A549 (cell line): Measurements from ENCODE around the gene HTRA1.

Experiments used
- EP300 ChIP-seq, 2 experiments: fragments of >200 bp; sonication (Bioruptor Twin); formaldehyde crosslinking; IDR thresholded peaks; 2 replicates in 1 of 2; 3 replicates in 1 of 2; pipeline ENCODE4 v1.6.1; 2016 to 2017
- POLR2A ChIP-seq: IDR thresholded peaks from 2 replicates; pipeline ENCODE4 v1.6.1; 2012; ENCODE audit warnings: mild to moderate bottlenecking, low read length
- TF ChIP-seq, protein P1 (sequence below): fragments of >200 bp; sonication (Bioruptor Twin); formaldehyde crosslinking; IDR thresholded peaks from 3 replicates; pipeline ENCODE4 v1.5.1; 2016
- TF ChIP-seq, protein P2 (sequence below): fragments of 200-600 bp; sonication (generic); IDR thresholded peaks from 2 replicates; pipeline ENCODE4 v1.6.1; 2016; ENCODE audit warnings: antibody characterized with exemption, mild to moderate bottlenecking, moderate library complexity
- TF ChIP-seq, protein P3 (sequence below): IDR thresholded peaks from 2 replicates; pipeline ENCODE4 v1.6.1; 2012

DNA sequence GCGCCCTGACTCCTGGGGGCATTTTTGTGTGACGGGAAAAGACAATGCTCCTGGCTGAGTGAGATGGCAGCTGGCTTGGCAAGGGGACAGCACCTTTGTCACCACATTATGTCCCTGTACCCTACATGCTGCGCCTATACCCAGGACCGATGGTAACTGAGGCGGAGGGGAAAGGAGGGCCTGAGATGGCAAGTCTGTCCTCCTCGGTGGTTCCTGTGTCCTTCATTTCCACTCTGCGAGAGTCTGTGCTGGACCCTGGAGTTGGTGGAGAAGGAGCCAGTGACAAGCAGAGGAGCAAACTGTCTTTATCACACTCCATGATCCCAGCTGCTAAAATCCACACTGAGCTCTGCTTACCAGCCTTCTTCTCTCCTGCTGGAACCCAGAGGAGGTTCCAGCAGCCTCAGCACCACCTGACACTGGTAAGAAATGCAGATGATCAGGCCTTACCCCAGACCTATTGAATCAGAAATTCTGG, 6.7 kb upstream of the HTRA1 start, which contains the start of gene ARMS2:
- TF ChIP-seq POLR2A (no peak), EP300 (IDR thresholded peaks at IDR 0.05) (no peak)
- TF ChIP-seq, protein P1, sequence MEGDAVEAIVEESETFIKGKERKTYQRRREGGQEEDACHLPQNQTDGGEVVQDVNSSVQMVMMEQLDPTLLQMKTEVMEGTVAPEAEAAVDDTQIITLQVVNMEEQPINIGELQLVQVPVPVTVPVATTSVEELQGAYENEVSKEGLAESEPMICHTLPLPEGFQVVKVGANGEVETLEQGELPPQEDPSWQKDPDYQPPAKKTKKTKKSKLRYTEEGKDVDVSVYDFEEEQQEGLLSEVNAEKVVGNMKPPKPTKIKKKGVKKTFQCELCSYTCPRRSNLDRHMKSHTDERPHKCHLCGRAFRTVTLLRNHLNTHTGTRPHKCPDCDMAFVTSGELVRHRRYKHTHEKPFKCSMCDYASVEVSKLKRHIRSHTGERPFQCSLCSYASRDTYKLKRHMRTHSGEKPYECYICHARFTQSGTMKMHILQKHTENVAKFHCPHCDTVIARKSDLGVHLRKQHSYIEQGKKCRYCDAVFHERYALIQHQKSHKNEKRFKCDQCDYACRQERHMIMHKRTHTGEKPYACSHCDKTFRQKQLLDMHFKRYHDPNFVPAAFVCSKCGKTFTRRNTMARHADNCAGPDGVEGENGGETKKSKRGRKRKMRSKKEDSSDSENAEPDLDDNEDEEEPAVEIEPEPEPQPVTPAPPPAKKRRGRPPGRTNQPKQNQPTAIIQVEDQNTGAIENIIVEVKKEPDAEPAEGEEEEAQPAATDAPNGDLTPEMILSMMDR = no peak
- TF ChIP-seq, protein P2, sequence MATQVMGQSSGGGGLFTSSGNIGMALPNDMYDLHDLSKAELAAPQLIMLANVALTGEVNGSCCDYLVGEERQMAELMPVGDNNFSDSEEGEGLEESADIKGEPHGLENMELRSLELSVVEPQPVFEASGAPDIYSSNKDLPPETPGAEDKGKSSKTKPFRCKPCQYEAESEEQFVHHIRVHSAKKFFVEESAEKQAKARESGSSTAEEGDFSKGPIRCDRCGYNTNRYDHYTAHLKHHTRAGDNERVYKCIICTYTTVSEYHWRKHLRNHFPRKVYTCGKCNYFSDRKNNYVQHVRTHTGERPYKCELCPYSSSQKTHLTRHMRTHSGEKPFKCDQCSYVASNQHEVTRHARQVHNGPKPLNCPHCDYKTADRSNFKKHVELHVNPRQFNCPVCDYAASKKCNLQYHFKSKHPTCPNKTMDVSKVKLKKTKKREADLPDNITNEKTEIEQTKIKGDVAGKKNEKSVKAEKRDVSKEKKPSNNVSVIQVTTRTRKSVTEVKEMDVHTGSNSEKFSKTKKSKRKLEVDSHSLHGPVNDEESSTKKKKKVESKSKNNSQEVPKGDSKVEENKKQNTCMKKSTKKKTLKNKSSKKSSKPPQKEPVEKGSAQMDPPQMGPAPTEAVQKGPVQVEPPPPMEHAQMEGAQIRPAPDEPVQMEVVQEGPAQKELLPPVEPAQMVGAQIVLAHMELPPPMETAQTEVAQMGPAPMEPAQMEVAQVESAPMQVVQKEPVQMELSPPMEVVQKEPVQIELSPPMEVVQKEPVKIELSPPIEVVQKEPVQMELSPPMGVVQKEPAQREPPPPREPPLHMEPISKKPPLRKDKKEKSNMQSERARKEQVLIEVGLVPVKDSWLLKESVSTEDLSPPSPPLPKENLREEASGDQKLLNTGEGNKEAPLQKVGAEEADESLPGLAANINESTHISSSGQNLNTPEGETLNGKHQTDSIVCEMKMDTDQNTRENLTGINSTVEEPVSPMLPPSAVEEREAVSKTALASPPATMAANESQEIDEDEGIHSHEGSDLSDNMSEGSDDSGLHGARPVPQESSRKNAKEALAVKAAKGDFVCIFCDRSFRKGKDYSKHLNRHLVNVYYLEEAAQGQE = no peak
- TF ChIP-seq, protein P3, sequence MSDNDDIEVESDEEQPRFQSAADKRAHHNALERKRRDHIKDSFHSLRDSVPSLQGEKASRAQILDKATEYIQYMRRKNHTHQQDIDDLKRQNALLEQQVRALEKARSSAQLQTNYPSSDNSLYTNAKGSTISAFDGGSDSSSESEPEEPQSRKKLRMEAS = no peak
